HepG2 (cell line): ENCODE measurements around the gene NXPH4. TPM values are rescaled to one million over a fixed set of nuclear protein-coding genes. Genes with fewer than 3 reads are reported as not detected.

ENCODE experiments used
- ATAC-seq: fragments of 200-7000 bp; cut with Tn5 transposase; 3 replicates; pipeline ENCODE4 v1.9.1; 2020; ENCODE audit warnings: mild to moderate bottlenecking, moderate library complexity
- BruUV-seq: library from RNA; stranded (reverse); fragments of 400-500 nt; replicated peaks from 2 replicates; lab custom pipeline; 2021; lab: Mats Ljungman, UMichigan
- CTCF ChIA-PET: fragments of 300-600 bp; formaldehyde crosslinking; extraction: SDS; loops from one replicate; lab custom pipeline; 2021; ENCODE audit warnings: low total read pairs, inconsistent platforms, low intra/inter-chr PET ratio; lab: Yijun Ruan, JAX
- POLR2A ChIA-PET: fragments of 350-600 bp; sonication (Branson Sonifier 250); formaldehyde crosslinking; loops from one replicate; lab custom pipeline; 2020; ENCODE audit warnings: antibody characterized with exemption, inconsistent platforms; lab: Yijun Ruan, JAX
- DNase-seq: peaks from one replicate; pipeline ENCODE4 v3.0.0-alpha.2; 2015; ENCODE audit warnings: low spot score
- FAIRE-seq: peaks from 3 replicates; lab custom pipeline; 2011; peaks lifted over from hg19 to GRCh38; lab: Jason Lieb, UNC
- H2AFZ ChIP-seq: one replicate; pipeline ENCODE4 v1.6.1; 2011; ENCODE audit warnings: low read length, inconsistent platforms
- H3K27ac ChIP-seq: fragments of 300-600 bp; 3 replicates; pipeline ENCODE4 v1.8.0; 2011; ENCODE audit warnings: mixed run types, mild to moderate bottlenecking, mixed read lengths, low read length, inconsistent platforms; ENCODE audit not compliant: insufficient read depth; ENCODE audit errors: extremely low read length
- H3K27me3 ChIP-seq, 2 experiments: fragments of 200-600 bp in 1 of 2; 2 replicates in 1 of 2; 3 replicates in 1 of 2; pipeline versions ENCODE4 v1.6.0 to v1.8.0; 2011; ENCODE audit warnings: low read length in 2 of 2, mild to moderate bottlenecking in 2 of 2, moderate library complexity in 2 of 2, inconsistent platforms in 1 of 2; ENCODE audit not compliant: insufficient read depth in 2 of 2, control insufficient read depth in 1 of 2
- H3K36me3 ChIP-seq, 2 experiments: fragments of 200-600 bp in 1 of 2; replicated peaks in 1 of 2; 2 replicates in 1 of 2; 3 replicates in 1 of 2; pipeline versions ENCODE4 v1.5.1 to v1.8.0; 2011; ENCODE audit warnings: low read length in 2 of 2, inconsistent platforms in 1 of 2; ENCODE audit not compliant: insufficient read depth in 2 of 2, control insufficient read depth in 1 of 2
- H3K4me1 ChIP-seq: 2 replicates; pipeline ENCODE4 v1.5.1; 2012; ENCODE audit warnings: low read length, inconsistent platforms; ENCODE audit not compliant: insufficient read depth
- H3K4me2 ChIP-seq: 2 replicates; pipeline ENCODE4 v1.6.0; 2011; ENCODE audit warnings: low read depth, low read length, inconsistent platforms
- H3K4me3 ChIP-seq, 3 experiments: fragments of 200-600 bp in 1 of 3; sonication (generic), shearing (Covaris generic) in 1 of 3; replicated peaks in 1 of 3; 2 replicates each; pipeline ENCODE4 v1.5.1; 2011 to 2016; ENCODE audit warnings: low read length in 3 of 3, inconsistent platforms in 2 of 3, low read depth in 2 of 3, mild to moderate bottlenecking in 2 of 3, control low read depth in 1 of 3, mixed read lengths in 1 of 3; ENCODE audit not compliant: insufficient read depth in 1 of 3
- H3K79me2 ChIP-seq: one replicate; pipeline ENCODE4 v1.6.1; 2011; ENCODE audit warnings: low read length, inconsistent platforms; ENCODE audit not compliant: insufficient read depth
- H3K9ac ChIP-seq: 2 replicates; pipeline ENCODE4 v1.6.0; 2011; ENCODE audit warnings: mild to moderate bottlenecking, low read depth, low read length, inconsistent platforms; ENCODE audit not compliant: insufficient read depth
- H3K9me3 ChIP-seq: 2 replicates; pipeline ENCODE4 v1.5.1; 2012; ENCODE audit warnings: mild to moderate bottlenecking, low read length
- H4K20me1 ChIP-seq: 2 replicates; pipeline ENCODE4 v1.6.0; 2011; ENCODE audit warnings: inconsistent platforms, mild to moderate bottlenecking, low read length, moderate library complexity; ENCODE audit not compliant: insufficient read depth
- CBX1 ChIP-seq: IDR thresholded peaks from one replicate; pipeline ENCODE4 v1.6.1; 2016; ENCODE audit warnings: antibody characterized with exemption, low read depth
- FOXC1 ChIP-seq: sonication (generic); formaldehyde crosslinking; IDR thresholded peaks from 2 replicates; pipeline ENCODE4 v1.8.0; 2022; ENCODE audit warnings: mild to moderate bottlenecking, missing genetic modification reagents, borderline replicate concordance
- HOXA7 ChIP-seq: sonication (generic); formaldehyde crosslinking; IDR thresholded peaks from 2 replicates; pipeline ENCODE4 v1.8.1; 2022; ENCODE audit warnings: mild to moderate bottlenecking, missing genetic modification reagents, moderate library complexity
- KAT8 ChIP-seq: IDR thresholded peaks from 2 replicates; pipeline ENCODE4 v1.6.1; 2016; ENCODE audit warnings: missing genetic modification reagents, missing compliant biosample characterization
- KLF13 ChIP-seq: sonication (generic); formaldehyde crosslinking; IDR thresholded peaks from 2 replicates; pipeline ENCODE4 v1.4.0; 2020; ENCODE audit warnings: mild to moderate bottlenecking, missing genetic modification reagents
- NKX3-1 ChIP-seq: sonication (generic); formaldehyde crosslinking; IDR thresholded peaks from 2 replicates; pipeline ENCODE4 v1.5.0; 2020; ENCODE audit warnings: missing genetic modification reagents
- NR3C1 ChIP-seq: sonication (generic); formaldehyde crosslinking; IDR thresholded peaks from 2 replicates; pipeline ENCODE4 v1.4.0; 2020; ENCODE audit warnings: missing genetic modification reagents
- POLR2AphosphoS5 ChIP-seq: IDR thresholded peaks from 2 replicates; pipeline ENCODE4 v1.6.1; 2012; ENCODE audit warnings: low read depth, low read length
- ZBTB3 ChIP-seq: sonication (generic); formaldehyde crosslinking; IDR thresholded peaks from 2 replicates; pipeline ENCODE4 v1.4.0; 2020; ENCODE audit warnings: low read depth, mild to moderate bottlenecking, moderate library complexity, missing genetic modification reagents, borderline replicate concordance
- ZNF431 ChIP-seq: sonication (generic); formaldehyde crosslinking; IDR thresholded peaks from 2 replicates; pipeline ENCODE4 v1.9.0; 2022; ENCODE audit warnings: missing genetic modification reagents, low read depth, mild to moderate bottlenecking, borderline replicate concordance
- ZNF589 ChIP-seq: sonication (generic); formaldehyde crosslinking; conservative IDR thresholded peaks from 2 replicates; pipeline ENCODE4 v1.8.0; 2022; ENCODE audit warnings: mild to moderate bottlenecking, moderate library complexity, missing genetic modification reagents
- in situ Hi-C: cut with HindIII; loops from 2 replicates; pipeline ENCODE4 v1.10.0; 2017; ENCODE audit warnings: low pct_unique_long_range_greater_than_20kb; ENCODE audit not compliant: extremely low pct_ligation_motif_present
- intact Hi-C: fragments of 100-400 bp; cut with micrococcal nuclease; formaldehyde crosslinking; loops from one replicate; pipeline ENCODE4 v1.10.0; 2022; ENCODE audit not compliant: unreplicated experiment
- polyA plus RNA-seq, 8 experiments: library from polyadenylated mRNA; depleted of rRNA in 3 of 8; stranded (reverse) in 7 of 8; unstranded in 1 of 8; fragments of >200 nt; fragmentation: Illumina TruSeq in 4 of 8; extraction: Trizol in 4 of 8; gene quantifications; 2 replicates each; pipeline versions ENCODE4 v1.2.1 to v1.2.3, GENCODE V29; 2011 to 2016; ENCODE audit warnings: low read depth in 4 of 8, missing spikeins in 1 of 8, mixed read lengths in 1 of 8; ENCODE audit not compliant: insufficient read depth in 1 of 8
- total RNA-seq, 5 experiments: library from RNA; depleted of rRNA; stranded (reverse); fragments of >200 nt; fragmentation: Illumina TruSeq; extraction: Trizol; gene quantifications; 2 replicates each; pipeline ENCODE4 v1.2.3, GENCODE V29; 2016; ENCODE audit warnings: low read depth in 1 of 5
- TF ChIP-seq, protein P1 (sequence below): sonication (generic); formaldehyde crosslinking; IDR thresholded peaks from 2 replicates; pipeline ENCODE4 v1.4.0; 2020; ENCODE audit warnings: missing genetic modification reagents, borderline replicate concordance
- TF ChIP-seq, protein P2 (sequence below): sonication (generic); formaldehyde crosslinking; conservative IDR thresholded peaks from 2 replicates; pipeline ENCODE4 v1.5.0; 2020; ENCODE audit warnings: missing genetic modification reagents
- TF ChIP-seq, protein P3 (sequence below): sonication (generic); formaldehyde crosslinking; IDR thresholded peaks from 2 replicates; pipeline ENCODE4 v1.4.0; 2020; ENCODE audit warnings: mild to moderate bottlenecking, missing genetic modification reagents, borderline replicate concordance

NXPH4 gene
- total and polyA plus RNA-seq, 2 of the 13 experiments (the other 11 are each of a cell fraction or from before 2014, with no cell fraction given): 0.13 TPM; not detected in 1

DNA sequence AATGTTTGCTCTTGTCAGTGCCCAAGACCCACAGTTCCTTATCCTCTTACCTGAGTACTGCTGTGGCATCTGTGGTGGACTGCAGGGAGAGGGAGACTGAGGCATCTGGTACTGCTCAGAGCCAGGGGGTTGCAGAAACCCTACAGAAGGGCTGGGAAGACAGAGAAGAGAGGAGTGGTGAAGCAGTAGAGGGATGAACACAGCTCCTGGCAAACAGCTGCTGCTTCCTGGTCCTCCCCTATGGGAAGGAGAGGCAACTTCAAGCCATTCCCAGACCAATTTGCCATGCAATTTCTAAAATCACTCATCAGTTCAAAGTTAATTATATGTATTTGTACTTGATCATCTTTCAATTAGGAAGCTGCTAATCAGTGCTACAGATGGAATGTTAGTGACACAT, 50.1 kb downstream of the NXPH4 start:
- no TSS peak for BruUV-seq
- Histone ChIP-seq H3K9ac (no peak overlapping the region), H3K4me2 (no peak overlapping the region), H3K79me2 (no peaks in the 10 kb centered on the region), H3K36me3 (peaks cover 5 to 36% of the 10 kb centered on the region in 2 experiments; a peak in 4 of 5 replicates), H3K9me3 (no peaks in the 10 kb centered on the region), H3K4me3 (no peak overlapping the region), H3K27ac (no peak overlapping the region), H2AFZ (no peak overlapping the region), H3K4me1 (no peaks in the 10 kb centered on the region), H3K27me3 (no peaks in the 10 kb centered on the region), H4K20me1 (no peaks in the 10 kb centered on the region)
- TF ChIP-seq KAT8 (no peak), CBX1 (no peak), ZBTB3 (CRISPR knock-in tag) (no peak), KLF13 (no peak), HOXA7 (CRISPR knock-in tag) (no peak), ZNF431 (CRISPR knock-in tag) (no peak), FOXC1 (no peak), POLR2AphosphoS5 (no peak), NKX3-1 (CRISPR knock-in tag) (no peak), NR3C1 (CRISPR knock-in tag) (no peak), ZNF589 (no peak)
- TF ChIP-seq, protein P1, sequence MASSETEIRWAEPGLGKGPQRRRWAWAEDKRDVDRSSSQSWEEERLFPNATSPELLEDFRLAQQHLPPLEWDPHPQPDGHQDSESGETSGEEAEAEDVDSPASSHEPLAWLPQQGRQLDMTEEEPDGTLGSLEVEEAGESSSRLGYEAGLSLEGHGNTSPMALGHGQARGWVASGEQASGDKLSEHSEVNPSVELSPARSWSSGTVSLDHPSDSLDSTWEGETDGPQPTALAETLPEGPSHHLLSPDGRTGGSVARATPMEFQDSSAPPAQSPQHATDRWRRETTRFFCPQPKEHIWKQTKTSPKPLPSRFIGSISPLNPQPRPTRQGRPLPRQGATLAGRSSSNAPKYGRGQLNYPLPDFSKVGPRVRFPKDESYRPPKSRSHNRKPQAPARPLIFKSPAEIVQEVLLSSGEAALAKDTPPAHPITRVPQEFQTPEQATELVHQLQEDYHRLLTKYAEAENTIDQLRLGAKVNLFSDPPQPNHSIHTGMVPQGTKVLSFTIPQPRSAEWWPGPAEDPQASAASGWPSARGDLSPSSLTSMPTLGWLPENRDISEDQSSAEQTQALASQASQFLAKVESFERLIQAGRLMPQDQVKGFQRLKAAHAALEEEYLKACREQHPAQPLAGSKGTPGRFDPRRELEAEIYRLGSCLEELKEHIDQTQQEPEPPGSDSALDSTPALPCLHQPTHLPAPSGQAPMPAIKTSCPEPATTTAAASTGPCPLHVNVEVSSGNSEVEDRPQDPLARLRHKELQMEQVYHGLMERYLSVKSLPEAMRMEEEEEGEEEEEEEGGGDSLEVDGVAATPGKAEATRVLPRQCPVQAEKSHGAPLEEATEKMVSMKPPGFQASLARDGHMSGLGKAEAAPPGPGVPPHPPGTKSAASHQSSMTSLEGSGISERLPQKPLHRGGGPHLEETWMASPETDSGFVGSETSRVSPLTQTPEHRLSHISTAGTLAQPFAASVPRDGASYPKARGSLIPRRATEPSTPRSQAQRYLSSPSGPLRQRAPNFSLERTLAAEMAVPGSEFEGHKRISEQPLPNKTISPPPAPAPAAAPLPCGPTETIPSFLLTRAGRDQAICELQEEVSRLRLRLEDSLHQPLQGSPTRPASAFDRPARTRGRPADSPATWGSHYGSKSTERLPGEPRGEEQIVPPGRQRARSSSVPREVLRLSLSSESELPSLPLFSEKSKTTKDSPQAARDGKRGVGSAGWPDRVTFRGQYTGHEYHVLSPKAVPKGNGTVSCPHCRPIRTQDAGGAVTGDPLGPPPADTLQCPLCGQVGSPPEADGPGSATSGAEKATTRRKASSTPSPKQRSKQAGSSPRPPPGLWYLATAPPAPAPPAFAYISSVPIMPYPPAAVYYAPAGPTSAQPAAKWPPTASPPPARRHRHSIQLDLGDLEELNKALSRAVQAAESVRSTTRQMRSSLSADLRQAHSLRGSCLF (CRISPR knock-in tag): no peak
- TF ChIP-seq, protein P2, sequence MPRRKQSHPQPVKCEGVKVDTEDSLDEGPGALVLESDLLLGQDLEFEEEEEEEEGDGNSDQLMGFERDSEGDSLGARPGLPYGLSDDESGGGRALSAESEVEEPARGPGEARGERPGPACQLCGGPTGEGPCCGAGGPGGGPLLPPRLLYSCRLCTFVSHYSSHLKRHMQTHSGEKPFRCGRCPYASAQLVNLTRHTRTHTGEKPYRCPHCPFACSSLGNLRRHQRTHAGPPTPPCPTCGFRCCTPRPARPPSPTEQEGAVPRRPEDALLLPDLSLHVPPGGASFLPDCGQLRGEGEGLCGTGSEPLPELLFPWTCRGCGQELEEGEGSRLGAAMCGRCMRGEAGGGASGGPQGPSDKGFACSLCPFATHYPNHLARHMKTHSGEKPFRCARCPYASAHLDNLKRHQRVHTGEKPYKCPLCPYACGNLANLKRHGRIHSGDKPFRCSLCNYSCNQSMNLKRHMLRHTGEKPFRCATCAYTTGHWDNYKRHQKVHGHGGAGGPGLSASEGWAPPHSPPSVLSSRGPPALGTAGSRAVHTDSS (CRISPR knock-in tag): no peak
- TF ChIP-seq, protein P3, sequence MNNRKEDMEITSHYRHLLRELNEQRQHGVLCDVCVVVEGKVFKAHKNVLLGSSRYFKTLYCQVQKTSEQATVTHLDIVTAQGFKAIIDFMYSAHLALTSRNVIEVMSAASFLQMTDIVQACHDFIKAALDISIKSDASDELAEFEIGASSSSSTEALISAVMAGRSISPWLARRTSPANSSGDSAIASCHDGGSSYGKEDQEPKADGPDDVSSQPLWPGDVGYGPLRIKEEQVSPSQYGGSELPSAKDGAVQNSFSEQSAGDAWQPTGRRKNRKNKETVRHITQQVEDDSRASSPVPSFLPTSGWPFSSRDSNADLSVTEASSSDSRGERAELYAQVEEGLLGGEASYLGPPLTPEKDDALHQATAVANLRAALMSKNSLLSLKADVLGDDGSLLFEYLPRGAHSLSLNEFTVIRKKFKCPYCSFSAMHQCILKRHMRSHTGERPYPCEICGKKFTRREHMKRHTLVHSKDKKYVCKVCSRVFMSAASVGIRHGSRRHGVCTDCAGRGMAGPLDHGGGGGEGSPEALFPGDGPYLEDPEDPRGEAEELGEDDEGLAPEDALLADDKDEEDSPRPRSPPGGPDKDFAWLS: no peak
- in situ Hi-C loops (no loop called here), intact Hi-C loops (no loop called here)
- ATAC-seq: no peak
- no peak for FAIRE-seq
- POLR2A ChIA-PET: no interaction called here
- CTCF ChIA-PET: no interaction called here
- no peak for DNase-seq
